ENCODE results near the gene FAM168A.
A peak's percentile ranks its signal among the peaks of the same experiment; 100 is the strongest.

The FAM168A gene

GRCh38 chr11:73388265-73389133 lies 209.4 kb downstream of the FAM168A start:
- DNase-seq (ENCODE audit: low read depth) = no peak

- no peak for DNase-seq (ENCODE audit: low read depth)
Measured at GRCh38 chr11:73387594-73388264, 210.2 kb downstream of the FAM168A start.

DNA sequence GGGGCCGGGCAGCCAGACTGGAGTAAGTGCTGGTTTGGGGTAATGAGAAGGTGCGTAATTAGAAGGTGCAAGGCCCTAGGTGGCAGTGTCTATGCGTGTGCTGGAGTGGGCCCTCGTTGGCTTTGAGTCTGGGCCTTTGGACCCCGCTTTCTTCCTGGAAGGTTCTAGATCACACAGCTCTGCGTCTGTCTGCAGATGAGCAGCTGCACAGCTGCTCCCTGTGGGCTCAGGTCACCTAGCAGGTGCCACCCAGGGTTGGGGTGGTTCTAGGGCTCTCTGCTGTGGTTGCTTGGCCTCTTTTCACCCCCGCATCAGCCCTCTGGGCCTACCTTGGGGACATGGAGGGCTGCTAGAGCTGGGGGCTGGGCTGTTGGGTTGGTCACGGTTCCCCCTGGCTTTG lies 211.4 kb downstream of the FAM168A start:
- no peak for DNase-seq (ENCODE audit: low read depth)

- DNase-seq (ENCODE audit: low read depth) = no peak
Measured at GRCh38 chr11:73386016-73386415, 211.9 kb downstream of the FAM168A start.

DNA sequence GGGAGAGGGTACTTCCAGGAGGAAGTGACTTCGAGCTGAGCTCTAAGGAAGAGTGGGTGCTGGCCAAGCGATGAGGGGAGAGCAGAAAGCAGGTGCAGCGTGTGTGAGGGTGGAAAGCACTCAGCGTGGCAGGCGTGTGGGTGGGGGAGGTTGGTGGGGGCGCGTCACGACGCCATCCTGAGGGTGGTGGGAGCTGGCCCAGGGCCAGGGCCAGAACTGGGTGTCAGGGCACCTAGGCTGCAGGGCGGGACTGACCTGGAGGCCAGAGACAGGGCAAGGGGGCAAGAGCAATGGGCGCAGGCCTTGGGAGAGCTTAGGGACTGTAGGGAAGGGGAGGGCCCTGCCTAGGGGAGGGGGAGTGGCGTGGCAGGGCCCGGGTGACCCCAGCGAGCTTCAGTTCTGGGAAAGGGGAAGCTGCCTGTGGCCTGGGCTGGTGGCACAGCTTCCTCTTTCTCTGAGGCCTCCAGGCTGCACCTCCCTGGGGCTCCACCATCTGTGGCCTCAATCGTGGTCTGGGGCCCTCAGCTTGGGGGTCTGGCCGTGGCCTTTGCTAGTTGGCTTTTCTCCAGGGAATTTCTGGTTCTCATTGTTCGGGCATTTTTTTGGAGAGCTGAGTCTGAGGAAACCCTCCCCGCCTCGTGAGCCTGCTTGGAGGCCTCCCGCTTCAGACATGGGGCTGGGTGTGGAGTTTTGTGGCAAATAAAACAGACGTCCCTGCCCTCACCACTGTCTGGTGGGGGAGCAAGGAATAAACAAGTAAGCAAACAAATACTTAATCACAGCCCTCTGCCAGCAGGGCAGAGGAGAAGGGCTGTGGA lies 212.8 kb downstream of the FAM168A start:
- DNase-seq (ENCODE audit: low read depth) = no peak

DNA sequence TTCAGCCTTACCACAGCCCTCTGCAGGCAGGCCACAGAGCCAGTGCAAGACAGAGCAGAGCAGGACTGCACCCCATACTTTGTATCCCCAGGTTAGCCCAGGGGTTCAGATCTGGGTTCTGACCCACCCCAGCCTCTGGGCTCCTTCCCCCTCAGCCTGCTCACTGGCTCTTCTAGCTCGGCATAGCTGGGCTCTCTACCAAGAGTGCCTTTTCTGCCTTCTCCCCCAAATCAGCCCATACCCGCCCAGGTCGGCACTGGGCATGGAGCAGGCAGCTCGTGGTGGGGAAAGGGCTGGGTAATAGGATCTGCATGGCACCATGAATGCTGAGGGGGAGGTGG lies 213.4 kb downstream of the FAM168A start:
- no peak for DNase-seq (ENCODE audit: low read depth)

DNA sequence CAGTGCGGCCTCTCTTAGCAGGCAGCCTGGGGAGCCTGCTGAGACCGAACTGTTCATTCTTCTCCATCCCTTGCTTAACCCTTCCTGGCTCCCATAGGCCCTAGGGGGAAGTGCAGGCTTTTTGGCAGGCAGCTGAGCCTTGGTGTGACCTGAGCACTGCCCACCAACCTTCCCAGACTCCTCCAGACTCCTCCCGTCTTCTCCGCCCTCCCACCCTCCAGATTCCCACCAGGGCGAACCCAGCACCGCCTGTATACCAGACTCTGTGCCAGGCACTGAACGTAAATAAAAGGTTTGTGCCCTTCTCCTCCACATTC lies 213.8 kb downstream of the FAM168A start:
- no peak for DNase-seq (ENCODE audit: low read depth)

DNA sequence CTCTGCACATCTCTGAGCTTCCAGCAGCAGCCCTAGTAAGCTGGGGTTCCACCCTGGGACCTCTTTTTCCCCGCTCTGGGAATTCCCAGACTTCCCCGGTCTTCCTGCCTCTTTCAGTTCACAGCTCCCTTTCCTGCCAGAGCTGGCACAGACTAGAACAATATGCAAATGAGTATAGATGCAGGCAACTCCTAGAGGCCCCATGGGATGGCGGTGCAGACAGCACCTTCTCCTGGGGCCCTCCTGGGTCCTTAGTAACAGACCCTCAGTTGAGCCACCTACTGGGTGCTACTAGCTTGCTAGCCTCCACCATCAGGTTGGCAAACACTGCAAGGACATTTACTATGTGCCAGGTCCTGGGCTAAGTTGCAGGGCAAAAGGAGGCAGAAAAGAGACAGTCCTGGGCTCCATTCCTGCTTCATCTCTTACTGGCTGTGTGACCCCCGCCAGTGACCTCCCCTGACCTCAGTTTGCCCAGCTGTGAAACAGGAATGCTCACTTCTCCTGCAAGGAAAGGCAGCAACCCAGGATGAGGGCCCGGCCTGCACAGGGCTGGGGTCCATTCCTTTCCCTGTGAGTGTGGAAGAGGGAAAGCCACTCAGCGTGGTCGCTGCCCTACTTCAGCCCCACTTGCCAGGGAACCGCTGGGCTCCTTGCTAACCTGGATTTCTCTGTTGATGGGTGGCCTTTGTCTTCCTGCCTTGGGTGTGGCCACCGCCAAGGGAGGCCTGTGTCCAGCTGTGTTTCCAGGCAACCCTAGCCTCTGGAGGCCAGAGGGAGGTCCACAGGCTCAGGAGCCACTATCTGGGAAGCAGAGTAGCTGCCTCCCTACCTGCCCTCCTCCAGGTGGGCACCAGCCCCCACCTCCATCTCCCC lies 214.4 kb downstream of the FAM168A start:
- no peak for DNase-seq (ENCODE audit: low read depth)

DNA sequence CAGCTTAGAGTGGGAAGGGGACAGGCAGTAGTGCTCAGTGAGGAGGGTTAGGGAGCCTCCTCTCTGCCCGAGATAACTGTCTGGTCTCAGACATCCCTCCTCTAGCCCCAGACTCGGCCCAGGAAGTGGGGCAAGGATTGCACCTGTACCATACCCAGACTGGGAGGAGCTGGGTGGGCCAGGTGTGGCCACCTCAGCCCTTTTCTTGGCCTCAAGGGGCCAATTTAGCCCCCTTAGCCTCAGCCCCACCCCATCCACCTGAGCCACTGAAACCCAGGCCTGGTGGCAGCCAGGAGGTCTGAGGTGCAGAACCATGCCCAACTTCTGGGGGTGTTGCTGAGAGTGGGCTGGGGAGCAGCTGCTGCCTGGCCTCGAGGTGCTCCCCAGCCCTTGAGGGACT lies 215.2 kb downstream of the FAM168A start:
- DNase-seq (ENCODE audit: low read depth) = no peak

GRCh38 chr11:73382183-73382582 lies 215.7 kb downstream of the FAM168A start:
- DNase-seq (ENCODE audit: low read depth) = no peak

DNA sequence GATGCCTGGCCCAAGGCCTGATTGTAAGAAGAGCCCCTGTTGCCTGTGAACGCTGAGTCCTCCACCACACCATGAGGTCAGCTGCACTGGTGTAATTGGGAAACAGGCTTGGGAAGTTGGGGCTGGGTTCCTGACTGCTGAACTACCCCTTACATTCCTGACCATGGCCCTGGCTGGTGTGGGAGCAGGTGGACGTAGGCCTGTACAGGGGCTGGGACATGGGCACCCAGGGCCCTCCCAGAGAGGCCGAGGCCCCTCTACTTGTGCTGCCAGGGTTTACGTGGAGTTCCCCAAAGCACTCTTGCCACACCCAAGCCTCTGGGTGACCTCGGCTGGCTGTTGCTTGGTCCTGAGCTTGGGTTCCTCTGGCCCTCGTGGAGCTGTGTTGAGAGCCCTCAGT lies 216.3 kb downstream of the FAM168A start:
- no peak for DNase-seq (ENCODE audit: low read depth)

DNA sequence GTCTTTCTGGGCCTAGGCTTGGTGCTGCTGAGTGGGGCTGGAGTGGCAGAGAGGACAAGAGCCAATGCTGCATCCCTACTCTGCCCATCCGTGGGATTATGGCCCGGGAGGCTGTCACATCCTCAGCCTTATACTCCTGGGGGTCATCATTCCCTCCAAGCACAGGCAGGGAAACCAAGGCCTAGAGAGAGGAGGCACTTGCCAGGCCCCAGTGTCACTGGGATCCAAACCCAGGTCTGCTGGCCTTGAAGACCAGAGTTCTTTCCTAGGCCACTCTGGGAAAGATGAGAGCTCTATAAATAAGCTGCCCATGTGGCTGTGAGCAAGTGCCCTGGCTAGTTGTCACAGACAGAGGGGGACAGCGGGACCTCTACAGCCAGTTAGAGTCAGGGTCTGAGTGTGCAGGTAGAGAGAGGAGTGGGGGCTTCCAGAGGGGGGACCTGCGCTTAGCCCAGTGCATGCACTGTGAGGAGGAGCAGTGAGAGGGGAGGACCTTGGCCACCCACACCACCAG lies 217.0 kb downstream of the FAM168A start:
- DNase-seq (ENCODE audit: low read depth) = no peak

- no peak for DNase-seq (ENCODE audit: low read depth)
Measured at GRCh38 chr11:73380331-73380730, 217.6 kb downstream of the FAM168A start.

DNA sequence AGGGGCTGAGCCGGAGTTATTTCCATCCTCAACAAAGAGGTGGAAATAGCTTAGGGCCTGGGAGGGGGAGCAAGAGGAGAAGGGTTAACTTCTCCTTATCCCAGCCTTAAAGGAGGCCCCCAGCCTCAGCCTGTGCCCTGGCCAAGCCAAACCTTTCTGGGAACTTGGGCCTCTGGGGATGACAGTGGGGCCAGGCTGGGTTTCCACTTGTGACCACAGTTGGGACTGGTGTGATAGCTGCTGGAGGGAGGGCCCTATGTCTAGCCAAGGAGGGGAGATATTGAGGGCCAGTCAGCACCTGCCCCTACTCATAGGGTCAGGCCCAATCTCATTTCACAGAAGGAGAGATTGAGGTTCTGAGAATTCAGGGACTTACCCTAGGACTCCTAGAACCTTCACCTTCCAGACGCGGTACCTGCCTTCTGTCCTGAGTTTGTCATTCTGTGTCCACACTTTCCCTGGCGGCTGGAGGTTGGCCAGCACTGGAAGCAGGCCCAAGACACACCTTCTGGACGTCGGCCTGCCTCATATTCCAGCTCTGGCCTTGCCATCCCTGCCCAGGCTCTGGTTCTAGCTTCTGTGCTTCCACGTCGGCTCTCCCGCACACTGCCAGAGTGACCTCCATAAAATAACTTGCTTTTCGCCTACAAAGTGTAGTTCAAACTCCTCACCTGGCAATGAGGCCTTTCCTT lies 218.6 kb downstream of the FAM168A start:
- DNase-seq (ENCODE audit: low read depth) = no peak

- peak; percentile 28 for DNase-seq (ENCODE audit: low read depth)
Measured at GRCh38 chr11:73376803-73377629, 220.9 kb downstream of the FAM168A start.

DNA sequence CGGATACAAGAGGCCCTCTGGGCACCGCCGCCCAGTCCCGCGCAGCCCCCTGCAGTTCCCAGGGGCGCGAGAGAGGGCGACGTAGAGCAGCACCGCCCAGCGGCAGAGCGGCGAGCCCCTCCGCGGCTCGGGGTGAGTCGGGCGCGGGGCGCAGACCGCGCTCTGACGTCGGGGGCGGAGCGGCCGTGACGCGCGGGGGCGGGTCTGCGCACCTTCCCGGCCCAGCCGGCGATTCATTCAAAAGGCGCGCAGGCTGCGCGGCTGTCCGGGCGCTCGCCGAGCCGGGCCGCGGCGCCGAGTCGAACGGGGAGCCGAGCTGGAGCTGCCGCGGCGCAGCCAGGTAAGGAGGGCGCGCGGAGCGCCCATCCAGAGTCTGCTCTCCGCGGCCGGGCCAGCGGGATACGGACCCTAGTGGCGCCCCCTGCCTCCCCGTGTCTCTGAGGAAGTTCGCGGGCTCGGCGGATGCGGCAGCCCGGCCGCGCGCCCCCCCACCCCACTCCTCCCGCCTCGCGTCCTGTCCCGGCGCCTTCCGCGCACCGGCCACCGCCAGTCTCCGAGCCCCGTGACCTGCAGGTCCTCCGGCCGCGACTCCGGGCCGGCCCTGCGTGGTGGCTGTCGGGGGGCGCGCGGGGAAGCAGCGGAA lies 221.6 kb downstream of the FAM168A start, which contains the start of gene RELT:
RELT (plus strand) TSS at position 240 of the 643 bp plus-strand sequence. CDS start 12,738 bp downstream, outside the sequence.
- peak; percentile 93 for DNase-seq (ENCODE audit: low read depth)

DNA sequence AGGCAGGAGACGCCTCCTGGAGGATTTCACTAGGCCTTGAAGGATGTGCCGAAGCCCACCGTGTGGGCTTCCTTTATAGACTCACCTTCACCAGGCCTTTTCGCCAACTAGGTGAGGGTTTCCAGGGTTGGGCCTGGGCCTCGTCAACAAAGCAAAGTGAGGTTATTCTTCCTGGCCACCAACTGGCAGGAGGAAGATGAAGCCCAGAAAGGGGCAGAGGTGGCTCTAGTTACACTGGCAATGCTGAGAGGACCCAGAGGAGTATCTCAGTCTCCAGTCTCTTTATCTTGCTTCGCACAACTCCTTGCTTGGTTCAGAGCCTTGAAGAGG lies 222.1 kb downstream of the FAM168A start:
- DNase-seq (ENCODE audit: low read depth) = no peak

- no peak for DNase-seq (ENCODE audit: low read depth)
Measured at GRCh38 chr11:73374151-73374550, 223.8 kb downstream of the FAM168A start.

GRCh38 chr11:73372375-73372993 lies 225.4 kb downstream of the FAM168A start:
- no peak for DNase-seq (ENCODE audit: low read depth)
